Activated CD4-positive, CD25-positive, alpha-beta regulatory T cell treated with anti-CD3 and anti-CD28 coated beads, Interleukin-2, amount 50 U/mL, for 16 hours (primary cell): ENCODE data around the gene HFE.

ENCODE experiments used
- DNase-seq: peaks from one replicate; pipeline ENCODE4 v3.0.0-alpha.2; 2020; ENCODE audit warnings: low read depth, low spot score

The HFE gene

DNA sequence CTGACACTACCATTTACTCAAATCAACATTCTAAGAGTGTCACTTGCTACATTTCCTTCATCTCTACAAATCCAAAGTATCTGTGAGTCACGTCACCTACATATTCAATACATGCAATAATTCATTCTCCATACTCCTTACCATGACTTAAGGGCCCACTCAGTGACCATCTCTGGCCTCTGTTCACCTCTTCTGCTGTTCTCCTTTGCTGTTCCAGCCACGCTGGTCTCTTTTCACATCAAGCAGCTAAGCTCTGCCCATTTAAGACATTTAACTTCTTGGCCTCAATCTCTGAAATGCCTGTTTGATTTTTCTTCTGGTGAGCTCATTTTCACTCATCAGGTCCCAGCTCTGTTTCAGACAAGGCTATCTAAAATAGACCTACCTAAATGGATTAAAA lies 46.5 kb downstream of the HFE start:
- no peak for DNase-seq

- no peak for DNase-seq
Observed at GRCh38 chr6:26136321-26136720, 49.1 kb downstream of the HFE start.

DNA sequence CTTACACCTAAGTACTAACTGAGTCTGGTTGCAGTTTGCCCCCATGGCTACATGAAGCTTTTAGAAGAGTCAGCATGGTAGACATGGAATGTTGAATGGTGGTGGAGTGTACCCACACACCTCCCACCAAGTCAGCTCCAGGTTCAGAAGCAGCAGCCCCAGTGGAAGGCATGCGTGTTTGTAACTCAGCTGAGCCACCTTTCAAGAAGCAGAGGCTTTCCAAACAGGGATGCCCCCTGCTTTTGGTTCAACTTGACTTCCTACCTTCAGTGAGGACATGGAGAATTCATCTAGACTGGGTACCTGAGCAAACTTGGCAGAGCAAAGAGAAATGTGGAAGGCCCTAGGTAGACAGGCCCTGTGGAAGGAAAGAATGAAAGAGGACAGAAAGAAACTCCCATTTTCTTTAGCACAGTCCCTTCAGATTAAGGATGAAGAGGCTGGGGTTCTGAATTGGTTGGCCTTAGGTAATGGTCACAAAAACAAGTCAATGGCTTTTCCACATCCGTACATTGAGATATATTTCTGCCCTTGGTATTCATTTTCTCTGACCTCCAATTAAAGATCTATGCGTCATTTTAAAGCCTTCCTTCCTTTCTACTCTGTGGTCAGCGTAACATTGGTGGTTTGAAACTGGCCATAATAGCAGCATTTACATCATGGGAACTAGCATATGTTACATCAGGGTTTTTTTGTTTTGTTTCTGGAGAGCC lies 53.2 kb downstream of the HFE start:
- DNase-seq, result no peak

DNA sequence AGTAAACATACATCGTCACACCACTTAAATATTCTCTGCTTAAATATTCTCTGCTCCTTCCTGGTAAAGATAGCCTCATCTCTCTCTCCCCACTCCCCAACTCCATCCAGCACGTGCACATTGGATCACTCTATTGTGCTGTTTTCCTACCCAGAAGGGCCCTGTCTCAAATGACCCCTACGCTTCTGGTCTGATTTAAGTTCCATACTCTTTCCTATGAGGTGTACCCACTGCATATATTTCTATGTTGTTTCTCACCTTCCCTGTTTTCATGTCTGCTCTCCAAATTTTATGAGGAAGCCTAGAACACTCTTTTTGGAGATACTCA lies 53.7 kb downstream of the HFE start:
- DNase-seq, result no peak

GRCh38 chr6:26141378-26141904 lies 54.2 kb downstream of the HFE start:
- DNase-seq, result no peak

- DNase-seq, result no peak
Observed at GRCh38 chr6:26142026-26142425, 54.8 kb downstream of the HFE start.
